ENCODE data around the gene RAB3A.

The RAB3A gene

DNA sequence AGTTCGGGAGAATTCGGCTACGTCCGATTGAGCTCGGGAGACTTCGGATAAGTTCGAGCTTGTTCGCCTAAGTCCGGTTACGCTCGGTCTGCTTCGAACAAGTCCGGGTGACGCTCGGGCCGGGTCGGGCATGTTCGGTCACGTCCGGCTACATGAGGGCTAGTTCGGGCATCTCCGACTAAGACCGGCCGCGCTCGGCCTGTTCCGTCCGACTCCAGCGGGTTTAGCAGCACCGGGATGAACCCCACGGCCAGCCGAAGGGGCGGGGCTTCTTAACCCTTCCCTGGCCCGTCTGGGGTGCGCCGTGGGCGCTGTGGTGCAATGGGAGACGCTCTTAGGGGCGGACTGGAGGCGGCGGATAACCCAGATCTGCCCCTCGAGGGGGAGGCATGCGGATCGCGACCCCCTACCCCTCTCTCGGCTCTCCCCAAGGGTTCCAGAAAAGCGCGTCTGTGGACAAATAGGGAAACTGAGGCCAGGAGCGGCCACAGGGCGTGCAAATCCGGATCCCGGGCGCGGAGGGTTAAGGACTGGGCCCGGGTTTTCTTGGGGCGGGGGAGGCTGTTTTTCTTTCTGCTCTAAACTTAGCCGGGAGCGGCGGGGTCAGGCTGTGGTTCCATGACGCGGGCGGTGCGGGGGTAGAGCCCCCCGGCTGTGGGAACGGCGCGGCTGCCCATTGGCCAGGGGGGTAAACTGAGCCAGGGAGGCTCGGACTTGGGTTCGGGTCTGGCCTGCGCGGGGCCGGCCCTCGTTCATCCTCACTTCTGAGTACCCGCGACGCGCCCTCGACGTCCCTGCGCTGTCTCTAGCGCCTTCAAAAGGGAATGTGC is 20.9 kb upstream of the RAB3A start:
- peak overlapping the region; percentile 42 for H3K4me3 ChIP-seq (ENCODE audit: low read depth, low read length)
- in situ Hi-C loops (cut with HindIII; ENCODE audit: low sequenced_read_pairs), result no loop called here
- TF ChIP-seq, protein P1, sequence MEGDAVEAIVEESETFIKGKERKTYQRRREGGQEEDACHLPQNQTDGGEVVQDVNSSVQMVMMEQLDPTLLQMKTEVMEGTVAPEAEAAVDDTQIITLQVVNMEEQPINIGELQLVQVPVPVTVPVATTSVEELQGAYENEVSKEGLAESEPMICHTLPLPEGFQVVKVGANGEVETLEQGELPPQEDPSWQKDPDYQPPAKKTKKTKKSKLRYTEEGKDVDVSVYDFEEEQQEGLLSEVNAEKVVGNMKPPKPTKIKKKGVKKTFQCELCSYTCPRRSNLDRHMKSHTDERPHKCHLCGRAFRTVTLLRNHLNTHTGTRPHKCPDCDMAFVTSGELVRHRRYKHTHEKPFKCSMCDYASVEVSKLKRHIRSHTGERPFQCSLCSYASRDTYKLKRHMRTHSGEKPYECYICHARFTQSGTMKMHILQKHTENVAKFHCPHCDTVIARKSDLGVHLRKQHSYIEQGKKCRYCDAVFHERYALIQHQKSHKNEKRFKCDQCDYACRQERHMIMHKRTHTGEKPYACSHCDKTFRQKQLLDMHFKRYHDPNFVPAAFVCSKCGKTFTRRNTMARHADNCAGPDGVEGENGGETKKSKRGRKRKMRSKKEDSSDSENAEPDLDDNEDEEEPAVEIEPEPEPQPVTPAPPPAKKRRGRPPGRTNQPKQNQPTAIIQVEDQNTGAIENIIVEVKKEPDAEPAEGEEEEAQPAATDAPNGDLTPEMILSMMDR (IDR thresholded peaks at IDR 0.05; ENCODE audit: low read depth, low read length), result no peak
- DNase-seq (ENCODE audit: low read depth, low spot score), result peak; percentile 99

DNA sequence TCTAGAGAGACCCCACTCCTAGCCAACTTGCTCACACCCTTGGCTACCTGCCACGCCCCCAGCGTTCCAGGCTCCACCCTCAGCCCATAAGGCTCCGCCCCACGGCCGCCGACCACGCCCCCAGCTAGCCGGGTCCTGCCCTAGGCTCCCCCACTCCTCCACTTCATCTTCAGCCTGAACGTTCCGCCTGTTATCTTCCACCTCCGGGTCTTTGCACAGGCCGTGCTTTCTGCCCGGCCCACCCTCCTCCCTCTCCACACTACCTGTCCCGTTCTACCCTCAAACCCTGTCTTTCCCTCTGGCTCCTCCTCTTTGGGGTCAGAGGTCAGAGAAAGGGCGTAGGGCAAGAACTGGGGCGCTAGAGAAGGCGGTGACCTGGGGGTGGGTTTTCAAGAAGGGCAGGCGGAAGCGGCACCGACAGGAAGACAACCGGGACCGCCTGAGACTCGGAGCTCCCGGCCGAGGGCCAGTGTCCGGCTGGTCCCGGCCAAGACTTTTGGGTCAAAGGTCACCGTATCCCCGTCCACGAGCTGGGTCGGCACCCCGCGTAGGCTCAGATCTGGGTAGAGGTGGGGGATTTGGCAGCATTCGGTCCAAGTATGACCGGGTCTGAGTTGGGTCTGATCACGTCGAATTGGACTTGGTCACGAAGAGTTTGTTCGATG is 20.1 kb upstream of the RAB3A start:
- TF ChIP-seq, protein P1 (IDR thresholded peaks at IDR 0.05; ENCODE audit: low read depth, low read length), result no peak
- H3K4me3 ChIP-seq (ENCODE audit: low read depth, low read length), result peak overlapping the region; percentile 42
- DNase-seq (ENCODE audit: low read depth, low spot score), result no peak
- in situ Hi-C loops (cut with HindIII; ENCODE audit: low sequenced_read_pairs), result no loop called here

DNA sequence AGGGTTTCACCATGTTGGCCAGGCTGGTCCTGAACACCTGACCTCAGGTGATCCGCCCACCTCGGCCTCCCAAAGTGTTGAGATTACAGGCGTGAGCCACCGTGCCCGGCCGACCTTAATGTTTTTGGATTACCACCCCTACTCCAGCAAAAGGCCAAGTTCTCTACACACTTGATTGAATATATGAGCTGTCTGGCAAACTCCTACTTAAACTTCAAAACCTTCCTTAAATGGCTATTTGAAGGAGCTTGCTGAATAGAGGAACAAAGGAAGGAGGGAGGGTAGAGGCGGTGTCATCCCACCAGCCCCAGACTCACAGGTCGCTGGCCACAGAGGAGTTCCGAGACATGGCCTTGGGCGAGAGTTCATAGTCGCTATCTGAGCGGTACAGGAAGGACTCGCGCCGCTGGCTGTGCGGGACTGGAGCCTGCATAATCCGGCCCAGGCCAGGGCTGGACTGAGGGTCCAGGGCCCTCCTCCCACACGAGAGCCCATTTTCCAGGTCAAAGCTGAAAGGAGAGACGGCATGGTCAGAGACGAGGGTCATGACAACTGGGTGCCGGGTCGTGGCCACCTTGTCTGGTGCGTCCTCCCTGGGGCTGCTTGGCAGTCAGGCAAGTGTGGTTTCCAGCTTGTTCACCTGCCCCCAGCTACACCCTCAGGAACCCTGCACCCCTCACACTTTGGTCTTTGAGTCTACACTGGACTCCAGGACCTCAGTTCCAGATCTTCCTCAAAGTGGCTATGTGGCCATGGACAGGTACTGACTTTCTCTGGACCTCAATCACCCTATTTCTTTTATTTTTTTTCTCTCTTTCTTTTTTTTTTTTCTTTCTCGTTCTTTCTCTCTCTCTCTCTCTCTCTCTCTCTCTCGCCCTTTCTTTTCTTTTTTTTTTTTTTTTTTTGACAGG is 18.2 kb upstream of the RAB3A start:
- no peak for DNase-seq (ENCODE audit: low read depth, low spot score)
- TF ChIP-seq, protein P1 (IDR thresholded peaks at IDR 0.05; ENCODE audit: low read depth, low read length), result no peak
- in situ Hi-C loops (cut with HindIII; ENCODE audit: low sequenced_read_pairs), result no loop called here
- no peak overlapping the region for H3K4me3 ChIP-seq (ENCODE audit: low read depth, low read length)

DNA sequence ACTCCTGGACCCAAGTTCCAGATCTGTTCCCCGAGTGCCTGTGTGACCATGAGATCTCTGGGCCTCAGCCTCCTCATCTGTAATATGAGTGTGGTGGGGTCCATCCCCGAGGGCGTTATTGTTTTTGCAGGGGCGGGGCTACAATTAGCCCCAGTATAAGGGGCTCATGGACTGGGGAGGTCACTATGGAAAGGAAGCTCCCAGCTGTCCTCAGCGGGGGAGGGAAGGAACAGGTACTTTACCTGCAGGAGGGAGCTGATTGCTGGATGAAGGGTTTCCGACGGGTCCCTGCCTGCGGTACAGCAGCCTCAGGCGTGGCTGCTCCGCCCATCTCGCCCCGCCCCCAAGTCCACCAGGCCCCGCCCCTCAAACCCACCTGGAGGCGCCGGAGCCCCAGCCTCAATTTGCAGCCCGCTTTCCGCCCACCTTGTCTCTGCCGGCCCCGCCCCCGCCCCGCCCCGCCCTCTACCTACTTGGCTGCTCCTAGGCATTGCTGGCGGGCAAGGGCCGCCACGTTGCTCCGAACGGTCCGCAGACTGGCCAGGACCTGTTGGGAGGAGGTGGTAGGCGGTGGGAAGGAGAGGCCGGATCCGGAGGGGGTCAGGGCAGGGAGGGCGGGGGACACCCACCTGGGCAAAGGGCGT is 16.9 kb upstream of the RAB3A start:
- TF ChIP-seq, protein P1 (IDR thresholded peaks at IDR 0.05; ENCODE audit: low read depth, low read length), result no peak
- H3K4me3 ChIP-seq (ENCODE audit: low read depth, low read length), result no peak overlapping the region

DNA sequence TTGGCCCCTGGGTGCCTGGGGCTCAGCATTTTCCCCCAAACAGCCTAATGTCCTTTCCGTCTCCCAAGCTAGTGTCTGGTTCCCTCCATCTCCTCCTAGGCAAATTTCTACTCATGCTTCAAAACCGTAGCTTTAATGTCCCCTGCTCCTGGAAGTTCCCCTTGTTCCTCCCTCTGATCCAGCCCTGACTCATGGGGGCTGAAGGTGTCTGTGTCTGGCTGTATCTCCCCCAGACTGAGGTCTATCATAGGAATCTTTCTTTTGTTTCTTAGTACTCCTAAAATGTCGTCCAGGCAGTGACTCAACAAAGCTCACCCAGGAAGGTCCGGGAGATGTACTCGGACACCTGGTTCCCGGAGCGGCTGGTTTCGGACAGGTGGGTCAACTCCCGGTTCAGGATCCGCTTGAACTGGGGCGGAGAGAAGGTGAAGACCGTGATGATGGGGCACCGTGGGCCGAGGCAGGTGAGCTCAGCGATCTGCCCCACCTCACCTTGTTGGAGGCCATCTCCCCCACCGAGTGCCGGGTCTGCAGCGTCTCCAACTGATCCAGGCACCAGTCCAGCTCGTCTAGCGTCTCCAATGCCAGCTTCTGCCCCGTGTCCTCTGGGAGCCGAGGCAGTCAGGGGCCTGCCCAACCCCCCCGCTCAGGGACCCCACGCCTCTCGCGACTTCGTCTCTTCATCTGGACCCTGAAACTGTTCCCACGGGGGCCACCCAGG is 16.2 kb upstream of the RAB3A start:
- TF ChIP-seq, protein P1 (IDR thresholded peaks at IDR 0.05; ENCODE audit: low read depth, low read length), result no peak
- in situ Hi-C loops (cut with HindIII; ENCODE audit: low sequenced_read_pairs), result no loop called here
- DNase-seq (ENCODE audit: low read depth, low spot score), result no peak
- no peak overlapping the region for H3K4me3 ChIP-seq (ENCODE audit: low read depth, low read length)

More for the DNA sequence above, 16.9 kb upstream of the RAB3A start:
- DNase-seq (ENCODE audit: low read depth, low spot score), result no peak
- in situ Hi-C loops (cut with HindIII; ENCODE audit: low sequenced_read_pairs), result no loop called here

Data from astrocyte of the spinal cord (primary cell).